Activated CD4-positive, alpha-beta T cell treated with anti-CD3 and anti-CD28 coated beads, Interleukin-2, Interleukin-6, amounts not matched to agents 100 ng/mL and 50 ng/mL, durations not matched to agents 16 hours and 8 hours (primary cell): ENCODE data around the gene ZNF230.
A peak's percentile ranks its signal among the peaks of the same experiment; 100 is the strongest.

Experiments
- DNase-seq: peaks from one replicate; pipeline ENCODE4 v3.0.0-alpha.2; 2020

Gene ZNF230

GRCh38 chr19:44002566-44003460 lies at the start of gene ZNF230:
ZNF230 (plus strand) TSS chr19:44002957; CDS start chr19:44007079, 4,122 bp downstream.
- peak; percentile 93 for DNase-seq

- no peak for DNase-seq
Measured at GRCh38 chr19:43956827-43957226, 45.9 kb upstream of the ZNF230 start.

- DNase-seq = no peak
Measured at GRCh38 chr19:43957891-43958290, 44.9 kb upstream of the ZNF230 start.

GRCh38 chr19:43960411-43960810 lies 42.3 kb upstream of the ZNF230 start:
- DNase-seq = no peak

- no peak for DNase-seq
Measured at GRCh38 chr19:43966079-43966694, 36.6 kb upstream of the ZNF230 start.

GRCh38 chr19:43976732-43977131 lies 26.0 kb upstream of the ZNF230 start:
- no peak for DNase-seq

- DNase-seq = no peak
Measured at GRCh38 chr19:43983544-43983911, 19.2 kb upstream of the ZNF230 start.

- peak; percentile 81 for DNase-seq
Measured at GRCh38 chr19:43983912-43984686, 18.7 kb upstream of the ZNF230 start, which contains the start of gene ZNF155. ZNF155 (plus strand) TSS chr19:43984188; CDS start chr19:43988544, 4,356 bp downstream.

- DNase-seq = no peak
Measured at GRCh38 chr19:43984687-43985000, 18.1 kb upstream of the ZNF230 start.

GRCh38 chr19:43997631-43998290 lies 5.0 kb upstream of the ZNF230 start:
- DNase-seq = no peak

- no peak for DNase-seq
Measured at GRCh38 chr19:44002212-44002565, 568 bp upstream of the ZNF230 start.

GRCh38 chr19:44003461-44004009 lies 778 bp downstream of the ZNF230 start:
- DNase-seq = peak; percentile 2

- no peak for DNase-seq
Measured at GRCh38 chr19:44005973-44006372, 3.2 kb downstream of the ZNF230 start.

- no peak for DNase-seq
Measured at GRCh38 chr19:44007473-44007872, 4.7 kb downstream of the ZNF230 start.

GRCh38 chr19:44010468-44010867 lies 7.7 kb downstream of the ZNF230 start:
- DNase-seq = no peak

GRCh38 chr19:44019498-44019897 lies 16.7 kb downstream of the ZNF230 start:
- no peak for DNase-seq

GRCh38 chr19:44021221-44021620 lies 18.5 kb downstream of the ZNF230 start:
- DNase-seq = no peak

GRCh38 chr19:44024900-44025216 lies 22.1 kb downstream of the ZNF230 start:
- no peak for DNase-seq

- DNase-seq = peak; percentile 84
Measured at GRCh38 chr19:44025217-44025936, 22.6 kb downstream of the ZNF230 start, which contains the start of gene ZNF222. ZNF222 (plus strand) TSS chr19:44025379; CDS start chr19:44025437, 58 bp downstream.

- no peak for DNase-seq
Measured at GRCh38 chr19:44026622-44027021, 23.9 kb downstream of the ZNF230 start.

- DNase-seq = no peak
Measured at GRCh38 chr19:44032001-44032610, 29.3 kb downstream of the ZNF230 start.

GRCh38 chr19:44042147-44042546 lies 39.4 kb downstream of the ZNF230 start:
- no peak for DNase-seq
